Body of pancreas (tissue), 4 donors: ENCODE data around the gene SLC6A13. TPM values are rescaled to one million over a fixed set of nuclear protein-coding genes. Genes with fewer than 3 reads are reported as not detected.

Experiments used
- ATAC-seq: fragments of 150-250 bp; one replicate; pipeline ENCODE4 v1.9.1; 2016
- DNase-seq, 4 donors: peaks; one replicate each; pipeline ENCODE4 v3.0.0-alpha.2; 2019
- H3K27ac ChIP-seq, 4 donors: fragments of 200-600 bp; sonication (generic); 1 replicate in 3 of 4; 2 replicates in 1 of 4; pipeline versions ENCODE4 v1.5.1 to v1.6.1; 2016 to 2019; ENCODE audit warnings: mild to moderate bottlenecking in 1 of 4, mixed read lengths in 1 of 4, moderate library complexity in 1 of 4
- H3K27me3 ChIP-seq, 2 donors: fragments of 200-600 bp; sonication (generic); one replicate each; pipeline ENCODE4 v1.6.0; 2016; ENCODE audit warnings: mild to moderate bottlenecking in 1 of 2
- H3K36me3 ChIP-seq, 2 donors: fragments of 200-600 bp; sonication (generic); replicated peaks in 1 of 2; 2 replicates each; pipeline ENCODE4 v1.5.1; 2016; ENCODE audit warnings: low read depth in 2 of 2; ENCODE audit not compliant: insufficient read depth in 1 of 2
- H3K4me1 ChIP-seq: fragments of 200-600 bp; sonication (generic); one replicate; pipeline ENCODE4 v1.6.0; 2016
- H3K4me3 ChIP-seq, 2 donors: fragments of 200-600 bp; sonication (generic); 1 replicate in 1 of 2; 2 replicates in 1 of 2; pipeline ENCODE4 v1.5.1; 2016 to 2019
- H3K9me3 ChIP-seq, 3 donors: fragments of 200-600 bp; sonication (generic); 1 replicate in 2 of 3; 2 replicates in 1 of 3; pipeline ENCODE4 v1.5.1; 2016
- POLR2A ChIP-seq, 3 donors: fragments of 450-650 bp; IDR thresholded peaks; one replicate each; pipeline ENCODE4 v1.6.1; 2016; ENCODE audit warnings: antibody characterized with exemption in 3 of 3, mild to moderate bottlenecking in 2 of 3
- WGBS, 2 donors: methylation state at CpG; one replicate each; pipeline ENCODE4 v1.1.5; 2017; 5-methylcytosine and 5-hydroxymethylcytosine counted together
- intact Hi-C: fragments of 100-400 bp; cut with DNase I; formaldehyde crosslinking; loops from one replicate; pipeline ENCODE4 v1.15.1; 2023
- total RNA-seq, 2 donors: library from RNA; depleted of rRNA; stranded (reverse); fragments of >200 nt; gene quantifications; one replicate each; pipeline ENCODE4 v1.1.0, GENCODE V29; 2016
- TF ChIP-seq, protein P1 (sequence below), 7 experiments: fragments of 450-650 bp in 4 of 7; fragments of 200-600 bp in 3 of 7; sonication (generic) in 3 of 7; IDR thresholded peaks; one replicate each; pipeline ENCODE4 v1.5.1; 2016 to 2019; ENCODE audit warnings: antibody characterized with exemption in 7 of 7

SLC6A13 gene
- total RNA-seq, 2 donors from 2014 or later: not detected

DNA sequence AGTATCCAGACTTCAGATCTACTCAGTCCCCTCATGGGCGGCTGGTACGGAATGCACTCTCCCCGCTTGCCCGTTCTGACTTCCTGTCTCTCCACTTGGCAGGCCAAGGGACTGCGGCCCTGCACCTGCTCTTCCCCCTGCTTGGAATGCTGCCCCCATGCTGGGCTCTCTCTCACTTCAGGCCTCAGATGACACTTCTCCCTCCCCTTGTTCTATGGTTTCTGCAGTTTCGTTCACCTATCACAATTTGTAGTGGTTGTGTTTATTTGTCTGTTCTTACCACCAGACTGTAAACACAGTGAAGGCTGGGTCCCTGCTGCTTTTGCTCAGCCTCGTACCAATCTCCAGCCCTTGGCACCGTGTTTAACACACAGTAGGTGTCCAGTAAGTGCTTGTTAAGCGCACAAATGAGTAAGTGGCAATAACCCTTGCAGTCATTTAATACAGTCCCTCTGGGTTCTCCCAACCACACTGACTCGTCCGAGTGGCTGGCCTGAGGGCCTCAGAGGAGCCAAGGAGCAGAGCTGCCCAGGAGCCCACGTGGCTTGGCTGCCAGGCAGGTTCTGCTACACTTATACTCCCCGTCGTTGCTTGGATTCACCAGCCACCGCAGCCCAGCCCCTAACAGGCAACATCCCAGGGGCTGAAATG, 60.4 kb downstream of the SLC6A13 start:
- 71 to 77% methylated on average over 15 of the region's 15 CpGs for WGBS, 2 donors
- TF ChIP-seq, protein P1, sequence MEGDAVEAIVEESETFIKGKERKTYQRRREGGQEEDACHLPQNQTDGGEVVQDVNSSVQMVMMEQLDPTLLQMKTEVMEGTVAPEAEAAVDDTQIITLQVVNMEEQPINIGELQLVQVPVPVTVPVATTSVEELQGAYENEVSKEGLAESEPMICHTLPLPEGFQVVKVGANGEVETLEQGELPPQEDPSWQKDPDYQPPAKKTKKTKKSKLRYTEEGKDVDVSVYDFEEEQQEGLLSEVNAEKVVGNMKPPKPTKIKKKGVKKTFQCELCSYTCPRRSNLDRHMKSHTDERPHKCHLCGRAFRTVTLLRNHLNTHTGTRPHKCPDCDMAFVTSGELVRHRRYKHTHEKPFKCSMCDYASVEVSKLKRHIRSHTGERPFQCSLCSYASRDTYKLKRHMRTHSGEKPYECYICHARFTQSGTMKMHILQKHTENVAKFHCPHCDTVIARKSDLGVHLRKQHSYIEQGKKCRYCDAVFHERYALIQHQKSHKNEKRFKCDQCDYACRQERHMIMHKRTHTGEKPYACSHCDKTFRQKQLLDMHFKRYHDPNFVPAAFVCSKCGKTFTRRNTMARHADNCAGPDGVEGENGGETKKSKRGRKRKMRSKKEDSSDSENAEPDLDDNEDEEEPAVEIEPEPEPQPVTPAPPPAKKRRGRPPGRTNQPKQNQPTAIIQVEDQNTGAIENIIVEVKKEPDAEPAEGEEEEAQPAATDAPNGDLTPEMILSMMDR (IDR thresholded peaks at IDR 0.05): no peak
- TF ChIP-seq POLR2A (IDR thresholded peaks at IDR 0.05): no peak
- intact Hi-C loops: no loop called here
- Histone ChIP-seq H3K4me3 (no peak overlapping the region), H3K27me3 (no peaks in the 10 kb centered on the region), H3K4me1 (peaks cover 34% of the 10 kb centered on the region), H3K36me3 (no peaks in the 10 kb centered on the region), H3K9me3 (no peaks in the 10 kb centered on the region), H3K27ac (no peak overlapping the region)
- ATAC-seq (no peak), DNase-seq (no peak)

DNA sequence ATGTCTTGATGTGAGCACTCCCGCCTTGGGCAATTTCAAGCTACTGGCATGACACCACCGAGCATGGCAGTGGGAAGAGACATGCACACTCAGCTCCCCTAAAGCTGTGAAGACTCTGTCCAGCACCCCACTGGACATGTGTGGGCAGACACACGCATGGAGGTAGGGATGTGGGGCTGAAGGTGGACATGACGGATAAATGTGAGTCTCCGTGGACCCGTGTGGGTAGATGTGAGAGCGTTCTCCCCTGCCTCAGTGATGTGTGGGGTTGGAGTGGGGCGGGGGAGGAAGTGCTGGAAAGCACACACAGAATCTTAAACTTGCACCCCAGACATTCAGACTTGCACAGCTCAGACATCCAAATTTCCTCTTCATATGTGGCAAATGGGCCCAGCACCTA, 61.3 kb downstream of the SLC6A13 start:
- DNase-seq: no peak
- TF ChIP-seq POLR2A (IDR thresholded peaks at IDR 0.05): no peak
- TF ChIP-seq, protein P1 (IDR thresholded peaks at IDR 0.05): no peak
- H3K27me3 ChIP-seq: no peaks in the 10 kb centered on the region
- H3K36me3 ChIP-seq: no peaks in the 10 kb centered on the region
- H3K4me1 ChIP-seq: peaks cover 34% of the 10 kb centered on the region
- 78 to 88% methylated on average over 8 of the region's 8 CpGs for WGBS, 2 donors
- no peak for ATAC-seq
- no peak overlapping the region for H3K4me3 ChIP-seq
- intact Hi-C loops: no loop called here
- H3K9me3 ChIP-seq: no peaks in the 10 kb centered on the region
- H3K27ac ChIP-seq: no peak overlapping the region

DNA sequence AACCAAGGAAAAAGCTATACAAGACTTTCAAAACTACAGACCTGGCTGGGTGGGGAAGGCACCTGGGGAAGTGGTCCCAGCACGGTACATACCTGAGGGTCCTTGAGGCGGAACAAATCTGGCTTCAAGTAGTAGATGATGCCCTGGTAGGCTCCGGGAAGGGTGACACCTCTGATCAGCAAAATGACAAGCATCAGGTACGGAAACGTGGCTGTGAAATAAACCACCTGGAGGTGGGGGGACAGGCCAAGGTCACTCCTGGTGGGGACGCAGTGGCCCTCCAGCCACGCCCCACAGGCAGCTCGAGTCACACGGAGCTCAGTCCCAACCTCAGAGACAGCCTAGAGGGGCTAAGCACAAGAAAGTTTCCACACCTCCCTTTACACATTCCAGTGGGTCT, 63.9 kb downstream of the SLC6A13 start:
- peaks cover 25% of the 10 kb centered on the region for H3K4me1 ChIP-seq
- no peaks in the 10 kb centered on the region for H3K36me3 ChIP-seq
- TF ChIP-seq POLR2A (IDR thresholded peaks at IDR 0.05): no peak
- TF ChIP-seq, protein P1 (IDR thresholded peaks at IDR 0.05): no peak
- peak; percentile 36 to 62 (median 52) for DNase-seq
- H3K4me3 ChIP-seq: no peak overlapping the region
- no peaks in the 10 kb centered on the region for H3K9me3 ChIP-seq
- peak overlapping the region in 1 of 4 donors; percentile 25 for H3K27ac ChIP-seq
- no peaks in the 10 kb centered on the region for H3K27me3 ChIP-seq
- WGBS, 2 donors: 23 to 31% methylated on average over 6 to 9 of the region's 9 CpGs
- intact Hi-C loops: no loop called here
- peak; percentile 47 for ATAC-seq

DNA sequence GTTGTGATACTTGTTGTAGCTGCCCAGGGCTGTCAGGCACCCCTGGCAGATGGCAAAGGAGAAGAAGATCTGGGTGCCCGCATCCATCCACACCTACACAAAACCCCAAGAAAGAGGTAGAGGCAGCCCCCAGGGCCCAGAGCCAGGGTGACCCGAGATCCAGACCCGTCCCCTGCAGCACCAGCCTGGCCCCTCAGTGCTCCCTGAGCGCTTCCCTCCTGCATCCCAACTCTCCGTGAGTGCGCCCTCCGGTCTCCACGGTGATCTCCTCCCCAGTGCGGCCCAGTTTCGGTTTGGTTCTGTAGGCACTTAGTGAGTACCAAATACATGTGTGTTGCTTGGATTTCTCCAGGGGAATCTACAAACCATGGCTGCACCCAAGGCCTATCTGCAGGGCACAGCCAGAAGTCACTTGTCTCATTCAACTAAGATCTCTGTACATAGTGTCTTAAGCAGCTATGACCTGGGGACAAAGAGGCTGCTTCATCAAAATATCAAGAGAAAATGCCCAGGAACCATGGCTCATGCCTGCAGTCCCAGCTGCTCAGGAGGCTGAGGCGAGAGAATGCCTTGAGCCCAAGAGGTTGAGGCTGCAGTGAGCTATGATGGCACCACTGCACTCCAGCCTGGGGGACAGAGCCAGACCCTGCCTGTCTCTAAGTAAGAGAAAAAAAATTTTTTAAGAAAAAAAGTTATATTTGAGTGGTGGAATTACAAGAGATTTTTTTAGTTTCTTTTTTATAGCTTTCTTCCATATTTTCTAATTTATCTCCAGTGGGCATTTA, 64.5 kb downstream of the SLC6A13 start:
- intact Hi-C loops: no loop called here
- Histone ChIP-seq H3K27me3 (no peaks in the 10 kb centered on the region), H3K4me1 (peaks cover 19% of the 10 kb centered on the region), H3K36me3 (no peaks in the 10 kb centered on the region), H3K27ac (no peak overlapping the region), H3K9me3 (no peaks in the 10 kb centered on the region), H3K4me3 (no peak overlapping the region)
- TF ChIP-seq, protein P1 (IDR thresholded peaks at IDR 0.05): no peak
- TF ChIP-seq POLR2A (IDR thresholded peaks at IDR 0.05): no peak
- whole genome bisulfite sequencing, 2 donors: 93 to 96% methylated on average over 11 of the region's 11 CpGs
- DNase-seq (no peak), ATAC-seq (no peak)
